Ishikawa (cell line): ENCODE results near the gene YIPF6.

ENCODE experiments used
- CEBPB ChIP-seq: IDR thresholded peaks from 2 replicates; pipeline ENCODE4 v1.6.1; 2012
- CREB1 ChIP-seq: IDR thresholded peaks from 2 replicates; pipeline ENCODE4 v1.6.1; 2012; ENCODE audit warnings: low read depth
- EGR1 ChIP-seq: IDR thresholded peaks from 2 replicates; pipeline ENCODE4 v1.6.1; 2012
- EP300 ChIP-seq: IDR thresholded peaks from 2 replicates; pipeline ENCODE4 v1.6.1; 2012; ENCODE audit warnings: borderline replicate concordance
- FOXM1 ChIP-seq: IDR thresholded peaks from 2 replicates; pipeline ENCODE4 v1.6.1; 2012; ENCODE audit warnings: low read depth, borderline replicate concordance
- NFIC ChIP-seq: IDR thresholded peaks from 2 replicates; pipeline ENCODE4 v1.6.1; 2012
- RAD21 ChIP-seq: IDR thresholded peaks from 2 replicates; pipeline ENCODE4 v1.6.1; 2012; ENCODE audit warnings: low read depth
- TAF1 ChIP-seq: IDR thresholded peaks from 2 replicates; pipeline ENCODE4 v1.6.1; 2012; ENCODE audit warnings: low read depth, mild to moderate bottlenecking
- TCF12 ChIP-seq: IDR thresholded peaks from 2 replicates; pipeline ENCODE4 v1.6.1; 2012; ENCODE audit warnings: low read depth
- TEAD4 ChIP-seq: IDR thresholded peaks from 2 replicates; pipeline ENCODE4 v1.6.1; 2012
- USF1 ChIP-seq: IDR thresholded peaks from 2 replicates; pipeline ENCODE4 v1.6.1; 2012
- YY1 ChIP-seq: IDR thresholded peaks from 2 replicates; pipeline ENCODE4 v1.6.1; 2012; ENCODE audit warnings: low read depth
- TF ChIP-seq, protein P1 (sequence below): IDR thresholded peaks from 2 replicates; pipeline ENCODE4 v1.6.1; 2012
- TF ChIP-seq, protein P2 (sequence below): IDR thresholded peaks from 2 replicates; pipeline ENCODE4 v1.6.1; 2012; ENCODE audit warnings: low read depth, mild to moderate bottlenecking

- no peak for TF ChIP-seq USF1
- TF ChIP-seq EGR1 = no peak
- TF ChIP-seq, protein P1, sequence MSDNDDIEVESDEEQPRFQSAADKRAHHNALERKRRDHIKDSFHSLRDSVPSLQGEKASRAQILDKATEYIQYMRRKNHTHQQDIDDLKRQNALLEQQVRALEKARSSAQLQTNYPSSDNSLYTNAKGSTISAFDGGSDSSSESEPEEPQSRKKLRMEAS = no peak
- no peak for TF ChIP-seq EP300
- no peak for TF ChIP-seq RAD21
- TF ChIP-seq CEBPB = no peak
- TF ChIP-seq, protein P2, sequence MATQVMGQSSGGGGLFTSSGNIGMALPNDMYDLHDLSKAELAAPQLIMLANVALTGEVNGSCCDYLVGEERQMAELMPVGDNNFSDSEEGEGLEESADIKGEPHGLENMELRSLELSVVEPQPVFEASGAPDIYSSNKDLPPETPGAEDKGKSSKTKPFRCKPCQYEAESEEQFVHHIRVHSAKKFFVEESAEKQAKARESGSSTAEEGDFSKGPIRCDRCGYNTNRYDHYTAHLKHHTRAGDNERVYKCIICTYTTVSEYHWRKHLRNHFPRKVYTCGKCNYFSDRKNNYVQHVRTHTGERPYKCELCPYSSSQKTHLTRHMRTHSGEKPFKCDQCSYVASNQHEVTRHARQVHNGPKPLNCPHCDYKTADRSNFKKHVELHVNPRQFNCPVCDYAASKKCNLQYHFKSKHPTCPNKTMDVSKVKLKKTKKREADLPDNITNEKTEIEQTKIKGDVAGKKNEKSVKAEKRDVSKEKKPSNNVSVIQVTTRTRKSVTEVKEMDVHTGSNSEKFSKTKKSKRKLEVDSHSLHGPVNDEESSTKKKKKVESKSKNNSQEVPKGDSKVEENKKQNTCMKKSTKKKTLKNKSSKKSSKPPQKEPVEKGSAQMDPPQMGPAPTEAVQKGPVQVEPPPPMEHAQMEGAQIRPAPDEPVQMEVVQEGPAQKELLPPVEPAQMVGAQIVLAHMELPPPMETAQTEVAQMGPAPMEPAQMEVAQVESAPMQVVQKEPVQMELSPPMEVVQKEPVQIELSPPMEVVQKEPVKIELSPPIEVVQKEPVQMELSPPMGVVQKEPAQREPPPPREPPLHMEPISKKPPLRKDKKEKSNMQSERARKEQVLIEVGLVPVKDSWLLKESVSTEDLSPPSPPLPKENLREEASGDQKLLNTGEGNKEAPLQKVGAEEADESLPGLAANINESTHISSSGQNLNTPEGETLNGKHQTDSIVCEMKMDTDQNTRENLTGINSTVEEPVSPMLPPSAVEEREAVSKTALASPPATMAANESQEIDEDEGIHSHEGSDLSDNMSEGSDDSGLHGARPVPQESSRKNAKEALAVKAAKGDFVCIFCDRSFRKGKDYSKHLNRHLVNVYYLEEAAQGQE = no peak
- TF ChIP-seq NFIC = no peak
- no peak for TF ChIP-seq YY1
- no peak for TF ChIP-seq TCF12
- no peak for TF ChIP-seq TAF1
- no peak for TF ChIP-seq CREB1
- no peak for TF ChIP-seq FOXM1
- no peak for TF ChIP-seq TEAD4
These were observed 34.1 kb upstream of the YIPF6 start for GRCh38 chrX:68464796-68465195.
